ENCODE measurements around the gene TSPAN3.

- TF ChIP-seq, protein P1, sequence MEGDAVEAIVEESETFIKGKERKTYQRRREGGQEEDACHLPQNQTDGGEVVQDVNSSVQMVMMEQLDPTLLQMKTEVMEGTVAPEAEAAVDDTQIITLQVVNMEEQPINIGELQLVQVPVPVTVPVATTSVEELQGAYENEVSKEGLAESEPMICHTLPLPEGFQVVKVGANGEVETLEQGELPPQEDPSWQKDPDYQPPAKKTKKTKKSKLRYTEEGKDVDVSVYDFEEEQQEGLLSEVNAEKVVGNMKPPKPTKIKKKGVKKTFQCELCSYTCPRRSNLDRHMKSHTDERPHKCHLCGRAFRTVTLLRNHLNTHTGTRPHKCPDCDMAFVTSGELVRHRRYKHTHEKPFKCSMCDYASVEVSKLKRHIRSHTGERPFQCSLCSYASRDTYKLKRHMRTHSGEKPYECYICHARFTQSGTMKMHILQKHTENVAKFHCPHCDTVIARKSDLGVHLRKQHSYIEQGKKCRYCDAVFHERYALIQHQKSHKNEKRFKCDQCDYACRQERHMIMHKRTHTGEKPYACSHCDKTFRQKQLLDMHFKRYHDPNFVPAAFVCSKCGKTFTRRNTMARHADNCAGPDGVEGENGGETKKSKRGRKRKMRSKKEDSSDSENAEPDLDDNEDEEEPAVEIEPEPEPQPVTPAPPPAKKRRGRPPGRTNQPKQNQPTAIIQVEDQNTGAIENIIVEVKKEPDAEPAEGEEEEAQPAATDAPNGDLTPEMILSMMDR (IDR thresholded peaks at IDR 0.05; ENCODE audit: low read depth, low read length, poor library complexity, severe bottlenecking) = no peak
- TF ChIP-seq EZH2phosphoT487 (IDR thresholded peaks at IDR 0.05; ENCODE audit: borderline replicate concordance, low read length) = no peak
These were observed 36.9 kb downstream of the TSPAN3 start for GRCh38 chr15:77033729-77034671.

Measured in DOHH2 (cell line).